Cardiac fibroblast (primary cell): Measurements from ENCODE around the gene TNFRSF13B.

ENCODE experiments used
- DNase-seq, 2 donors: peaks; one replicate each; pipeline versions ENCODE4 v3.0.0 to v3.0.0-alpha.2; 2010; ENCODE audit warnings: low read depth in 2 of 2
- H3K4me3 ChIP-seq, 2 donors: replicated peaks in 1 of 2; 1 replicate in 1 of 2; 2 replicates in 1 of 2; pipeline ENCODE4 v1.5.1; 2011; ENCODE audit warnings: low read depth in 2 of 2, low read length in 2 of 2, mild to moderate bottlenecking in 2 of 2, moderate library complexity in 1 of 2
- CTCF ChIP-seq: IDR thresholded peaks from one replicate; pipeline ENCODE4 v1.5.1; 2011; ENCODE audit warnings: low read depth, mild to moderate bottlenecking, low read length, inconsistent platforms

Gene TNFRSF13B

DNA sequence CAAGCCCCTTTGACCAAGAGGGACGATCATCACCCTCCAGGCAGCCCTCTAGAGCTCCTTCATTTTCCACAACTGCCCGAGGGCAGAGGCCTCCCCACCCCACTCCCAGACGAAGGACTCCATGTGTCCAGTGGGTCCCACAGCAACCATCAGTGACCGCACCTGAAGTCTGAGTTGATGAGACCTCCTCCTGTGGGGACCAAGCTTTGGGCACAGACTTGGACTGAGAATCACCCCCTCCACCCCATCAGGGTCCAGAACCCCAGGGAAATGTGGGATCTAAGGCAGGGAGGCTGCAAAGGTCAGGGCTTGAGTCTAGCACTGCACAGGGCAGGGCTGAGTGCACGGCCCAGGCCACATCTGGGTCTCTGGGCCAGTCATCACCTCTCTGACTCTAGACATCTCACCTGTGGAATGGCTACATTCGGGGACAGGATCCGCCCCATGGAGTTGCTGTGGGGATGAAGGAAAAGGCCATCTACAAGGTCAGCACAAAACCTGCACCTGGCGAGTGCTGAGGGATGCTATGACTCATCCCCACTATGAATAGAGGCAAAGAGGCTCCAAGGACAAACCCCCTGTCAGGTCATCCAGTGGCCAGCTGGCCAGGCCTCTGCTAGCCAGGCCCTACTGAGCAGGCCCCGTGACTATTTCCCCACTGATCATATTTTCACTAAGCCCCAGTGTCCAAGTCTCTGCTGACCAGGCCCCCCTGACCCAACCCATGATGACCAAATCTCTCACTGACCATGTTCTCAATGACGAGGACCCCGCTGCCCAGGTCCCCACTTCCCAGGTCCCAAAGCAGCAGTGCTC is 38.4 kb downstream of the TNFRSF13B start:
- no peak overlapping the region for H3K4me3 ChIP-seq
- DNase-seq: no peak
- no peak for TF ChIP-seq CTCF

- no peak overlapping the region for H3K4me3 ChIP-seq
- DNase-seq: no peak
- no peak for TF ChIP-seq CTCF
Measured at GRCh38 chr17:16932611-16933010, 39.3 kb downstream of the TNFRSF13B start.

DNA sequence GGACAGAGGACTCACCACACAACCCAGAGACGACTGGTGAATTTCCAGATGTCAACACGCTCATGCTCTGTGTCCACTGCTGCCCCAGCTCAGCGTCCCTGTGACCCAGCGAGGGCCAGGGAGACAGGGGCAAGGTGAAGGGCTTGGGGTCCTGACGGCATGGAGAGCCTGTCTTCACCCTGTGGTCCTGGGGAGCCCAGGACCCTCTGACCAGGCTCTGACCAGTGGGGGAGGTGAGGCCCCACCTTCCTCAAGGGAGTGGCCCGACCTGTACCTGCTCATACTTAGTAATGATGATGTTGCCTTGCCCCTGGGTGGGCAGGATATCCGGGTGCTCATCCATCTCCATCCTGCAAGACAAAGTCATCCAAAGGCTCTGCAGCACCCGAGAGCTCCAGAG is 39.8 kb downstream of the TNFRSF13B start:
- DNase-seq: no peak
- no peak for TF ChIP-seq CTCF
- no peak overlapping the region for H3K4me3 ChIP-seq

GRCh38 chr17:16931318-16932060 is 40.4 kb downstream of the TNFRSF13B start:
- DNase-seq: no peak
- no peak overlapping the region for H3K4me3 ChIP-seq
- TF ChIP-seq CTCF: no peak

- TF ChIP-seq CTCF: no peak
- no peak overlapping the region for H3K4me3 ChIP-seq
- no peak for DNase-seq
Measured at GRCh38 chr17:16930571-16931317, 41.2 kb downstream of the TNFRSF13B start.

GRCh38 chr17:16929757-16930520 is 42.0 kb downstream of the TNFRSF13B start:
- no peak for TF ChIP-seq CTCF
- DNase-seq: no peak
- H3K4me3 ChIP-seq: no peak overlapping the region
